ENCODE measurements around the gene NUP42.
A peak's percentile ranks its signal among the peaks of the same experiment; 100 is the strongest.

Gene NUP42

GRCh38 chr7:23234569-23235296 is 52.9 kb downstream of the NUP42 start:
- DNase-seq (ENCODE audit: insufficient read length, low spot score): no peak
- FAIRE-seq: no peak
- no peak for TF ChIP-seq POLR2A (IDR thresholded peaks at IDR 0.05; ENCODE audit: low read depth, low read length)

- no peak for TF ChIP-seq POLR2A (IDR thresholded peaks at IDR 0.05; ENCODE audit: low read depth, low read length)
- peak; percentile 61 for DNase-seq (ENCODE audit: insufficient read length, low spot score)
- FAIRE-seq: no peak
Observed at GRCh38 chr7:23235813-23236221, 54.0 kb downstream of the NUP42 start.

GRCh38 chr7:23237000-23237399 is 55.2 kb downstream of the NUP42 start:
- FAIRE-seq: no peak
- TF ChIP-seq POLR2A (IDR thresholded peaks at IDR 0.05; ENCODE audit: low read depth, low read length): no peak
- DNase-seq (ENCODE audit: insufficient read length, low spot score): no peak

- no peak for DNase-seq (ENCODE audit: insufficient read length, low spot score)
- FAIRE-seq: no peak
- TF ChIP-seq POLR2A (IDR thresholded peaks at IDR 0.05; ENCODE audit: low read depth, low read length): no peak
Observed at GRCh38 chr7:23238983-23239652, 57.3 kb downstream of the NUP42 start.

- TF ChIP-seq POLR2A (IDR thresholded peaks at IDR 0.05; ENCODE audit: low read depth, low read length): no peak
- DNase-seq (ENCODE audit: insufficient read length, low spot score) (no peak), FAIRE-seq (no peak)
Observed at GRCh38 chr7:23239698-23240097, 57.9 kb downstream of the NUP42 start.

GRCh38 chr7:23242321-23242720 is 60.5 kb downstream of the NUP42 start:
- FAIRE-seq (no peak), DNase-seq (ENCODE audit: insufficient read length, low spot score) (no peak)
- no peak for TF ChIP-seq POLR2A (IDR thresholded peaks at IDR 0.05; ENCODE audit: low read depth, low read length)

- DNase-seq (ENCODE audit: insufficient read length, low spot score): no peak
- no peak for TF ChIP-seq POLR2A (IDR thresholded peaks at IDR 0.05; ENCODE audit: low read depth, low read length)
- FAIRE-seq: no peak
Observed at GRCh38 chr7:23242935-23243334, 61.1 kb downstream of the NUP42 start.

- peak; percentile 15 for FAIRE-seq
- peak; percentile 66 for DNase-seq (ENCODE audit: insufficient read length, low spot score)
- no peak for TF ChIP-seq POLR2A (IDR thresholded peaks at IDR 0.05; ENCODE audit: low read depth, low read length)
Observed at GRCh38 chr7:23246555-23246954, 64.7 kb downstream of the NUP42 start, which contains the start of gene GPNMB. GPNMB (plus strand) TSS chr7:23246775; CDS start chr7:23246858, 83 bp downstream.

- DNase-seq (ENCODE audit: insufficient read length, low spot score) (no peak), FAIRE-seq (no peak)
- no peak for TF ChIP-seq POLR2A (IDR thresholded peaks at IDR 0.05; ENCODE audit: low read depth, low read length)
Observed at GRCh38 chr7:23247046-23247602, 65.3 kb downstream of the NUP42 start.

GRCh38 chr7:23247603-23248335 is 65.9 kb downstream of the NUP42 start:
- no peak for FAIRE-seq
- TF ChIP-seq POLR2A (IDR thresholded peaks at IDR 0.05; ENCODE audit: low read depth, low read length): no peak
- DNase-seq (ENCODE audit: insufficient read length, low spot score): no peak

GRCh38 chr7:23249486-23249885 is 67.6 kb downstream of the NUP42 start:
- no peak for TF ChIP-seq POLR2A (IDR thresholded peaks at IDR 0.05; ENCODE audit: low read depth, low read length)
- FAIRE-seq: no peak

More at GRCh38 chr7:23249486-23249885, 67.6 kb downstream of the NUP42 start:
- DNase-seq (ENCODE audit: insufficient read length, low spot score): no peak
